Endometrium (tissue), 2 donors: ENCODE measurements around the gene CAP1.
A peak's percentile ranks its signal among the peaks of the same experiment; 100 is the strongest.
"Not testable (repeated sequence)": the region's sequence is repeated elsewhere in the genome, so short reads cannot be mapped to it uniquely, and the experiment has no call there.

Experiments
- FAIRE-seq: peaks from 2 replicates; lab custom pipeline; 2012; peaks lifted over from hg19 to GRCh38; lab: Jason Lieb, UNC
- donor health status: control.
- donor health status: control.

The CAP1 gene

GRCh38 chr1:40040511-40041465, at the start of gene CAP1:
CAP1 (plus strand) TSS chr1:40040729; CDS start chr1:40059347, 18,618 bp downstream.
- peak; percentile 97 for FAIRE-seq

- no peak for FAIRE-seq
Measured at GRCh38 chr1:39992234-39992633, 48.3 kb upstream of the CAP1 start.

DNA sequence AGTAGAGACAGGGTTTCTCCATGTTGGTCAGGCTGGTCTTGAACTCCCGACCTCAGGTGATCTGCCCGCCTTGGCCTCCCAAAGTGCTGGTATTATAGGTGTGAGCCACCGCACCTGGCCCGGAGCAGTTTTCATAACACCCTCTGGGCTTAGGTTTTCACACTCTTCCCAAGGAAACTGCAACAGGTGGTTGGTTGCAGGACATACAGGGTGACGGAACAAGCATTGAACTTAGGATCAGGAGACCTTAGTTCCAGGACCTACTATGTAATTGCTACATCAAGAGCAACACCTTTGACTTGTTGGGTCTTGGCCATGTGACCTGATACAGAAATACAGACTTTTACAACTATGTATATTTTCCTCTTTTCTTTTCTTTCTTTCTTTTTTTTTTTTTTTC, 47.6 kb upstream of the CAP1 start:
- no peak for FAIRE-seq

DNA sequence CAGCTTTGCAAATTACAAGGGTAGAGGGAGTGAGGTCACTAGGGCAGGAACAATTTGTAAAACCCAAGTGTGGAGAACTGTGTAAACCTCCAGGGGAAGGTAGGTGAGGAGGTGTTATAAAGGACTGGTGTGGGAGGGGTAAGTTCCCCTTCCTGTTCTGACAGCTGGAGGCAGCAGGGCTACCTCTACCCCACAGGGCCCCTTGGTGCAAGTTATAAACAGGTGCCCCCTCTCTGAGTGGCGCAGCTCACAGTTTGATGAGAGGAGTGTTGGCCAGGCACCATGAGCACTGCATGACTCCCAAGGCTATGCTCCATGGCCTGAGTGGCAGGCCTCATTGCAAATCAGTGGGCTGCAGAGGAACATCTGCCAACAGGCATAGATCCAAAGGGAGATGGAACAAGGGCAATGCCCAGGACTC, 44.5 kb upstream of the CAP1 start:
- FAIRE-seq, result no peak

- FAIRE-seq, result no peak
Measured at GRCh38 chr1:39996396-39997004, 44.0 kb upstream of the CAP1 start.

GRCh38 chr1:40001456-40001855, 39.1 kb upstream of the CAP1 start:
- FAIRE-seq, result no peak

DNA sequence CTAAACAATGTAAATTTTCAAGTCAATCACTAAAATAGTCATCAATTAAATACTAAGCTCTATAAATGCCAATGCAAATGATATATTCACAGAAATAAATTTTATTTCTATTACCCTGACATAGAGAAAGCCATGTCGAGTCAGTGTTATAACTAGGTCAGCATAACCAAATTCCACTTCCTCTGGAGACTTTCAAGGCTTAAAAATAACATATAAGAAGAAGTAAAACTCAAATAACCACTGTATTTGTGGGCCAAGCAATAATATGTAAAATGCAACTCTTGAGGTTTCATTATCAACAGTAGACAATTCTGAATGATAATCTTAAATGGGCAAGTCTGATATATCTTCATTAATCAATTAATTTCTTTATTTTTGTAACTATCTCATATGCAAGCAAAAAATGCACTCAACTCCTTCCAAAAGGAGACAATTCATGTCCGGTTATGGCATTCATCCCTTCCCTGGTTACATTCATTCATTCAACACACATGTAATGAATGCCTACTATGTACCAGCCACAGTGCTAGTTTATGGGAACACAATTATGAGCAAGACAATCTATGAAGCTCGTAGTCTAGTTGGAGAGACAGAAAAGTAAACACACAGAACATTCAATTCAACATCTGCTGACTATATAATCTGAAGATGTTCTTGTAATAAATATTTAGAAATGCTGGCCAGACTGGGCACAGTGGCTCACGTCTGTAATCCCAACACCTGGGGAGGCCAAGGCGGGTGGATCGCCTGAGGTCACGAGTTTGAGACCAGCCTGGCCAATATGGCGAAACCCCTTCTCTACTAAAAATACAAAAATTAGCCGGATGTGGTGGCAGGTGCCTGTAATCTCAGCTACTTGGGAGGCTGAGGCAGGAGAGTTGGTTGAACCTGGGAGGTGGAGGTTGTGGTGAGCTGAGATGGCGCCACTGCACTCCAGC, 37.1 kb upstream of the CAP1 start:
- no peak for FAIRE-seq

GRCh38 chr1:40004857-40005256, 35.7 kb upstream of the CAP1 start:
- FAIRE-seq, result no peak

- FAIRE-seq, result not testable (repeated sequence)
Measured at GRCh38 chr1:40007481-40008034, 33.0 kb upstream of the CAP1 start.

DNA sequence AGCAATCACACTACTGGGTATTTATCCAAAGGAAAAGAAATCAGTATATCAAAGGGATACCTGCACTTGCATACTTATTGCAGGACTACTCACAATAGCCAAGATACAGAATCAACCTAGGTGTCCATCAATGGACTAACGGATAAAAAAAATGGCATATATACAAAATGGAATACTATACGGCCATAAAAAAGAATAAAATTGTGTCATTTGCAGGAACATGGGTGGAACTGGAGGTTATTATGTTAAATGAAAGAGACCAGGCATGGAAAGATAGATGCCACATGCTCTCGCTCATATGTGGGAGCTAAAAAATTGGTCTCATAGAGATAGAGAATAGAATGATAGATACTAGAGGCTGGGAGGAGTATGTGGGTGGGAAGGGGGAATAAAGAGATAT, 29.3 kb upstream of the CAP1 start:
- no peak for FAIRE-seq

DNA sequence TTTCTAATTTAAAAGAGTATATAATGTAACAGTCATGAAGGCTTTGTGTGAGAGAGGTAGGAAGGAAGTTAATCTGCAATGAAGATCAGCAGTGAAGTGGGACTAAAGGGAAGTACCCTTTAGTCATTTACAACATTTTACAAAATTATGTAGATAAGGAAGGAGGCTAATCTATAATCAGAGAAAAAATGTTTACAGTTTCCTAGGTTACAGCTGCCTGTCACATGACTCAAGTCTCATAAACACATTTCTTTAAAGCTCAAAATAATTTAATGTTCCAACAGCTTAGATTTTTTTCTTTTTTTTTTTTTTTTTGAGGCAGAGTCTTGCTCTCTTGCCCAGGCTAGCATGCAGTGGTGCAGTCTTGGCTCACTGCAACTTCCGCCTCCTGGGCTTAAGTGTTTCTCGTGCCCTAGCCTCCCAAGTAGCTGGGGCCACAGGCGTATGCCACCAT, 26.2 kb upstream of the CAP1 start:
- FAIRE-seq, result no peak

DNA sequence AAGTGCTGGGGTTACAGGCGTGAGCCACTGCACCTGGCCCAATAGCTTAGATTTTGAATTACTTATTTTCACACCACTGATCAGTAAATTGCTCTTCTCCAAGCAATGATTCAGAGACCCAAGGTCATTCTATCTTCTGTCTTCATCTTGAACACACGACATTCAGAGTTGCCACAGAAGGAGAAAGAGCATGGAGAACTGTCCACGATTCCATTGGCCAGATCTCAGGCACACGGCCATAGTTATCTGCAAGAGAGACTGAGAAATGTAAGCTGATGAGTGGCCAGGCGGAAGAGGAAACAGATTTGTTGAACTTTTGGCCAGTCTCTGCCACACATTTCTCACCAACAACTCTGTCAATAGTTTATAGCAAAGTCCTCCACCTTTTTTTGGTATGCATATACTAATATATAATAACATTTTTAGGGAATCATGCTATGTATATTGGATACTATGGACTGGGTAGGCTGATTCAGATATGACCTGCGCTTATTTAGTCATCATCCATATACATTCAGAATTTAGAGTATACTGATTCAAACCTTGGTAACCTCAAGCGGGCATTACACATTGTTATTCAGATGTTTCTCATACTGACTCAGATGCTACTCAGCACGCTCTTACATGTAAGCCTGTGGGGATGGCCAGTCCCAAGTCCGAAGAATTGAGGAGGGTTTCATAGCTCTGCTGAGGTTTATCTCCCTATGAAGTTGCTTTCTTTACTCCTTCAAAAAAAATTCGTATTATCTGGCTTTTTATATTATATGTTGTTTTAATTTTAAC, 25.5 kb upstream of the CAP1 start:
- FAIRE-seq, result no peak

DNA sequence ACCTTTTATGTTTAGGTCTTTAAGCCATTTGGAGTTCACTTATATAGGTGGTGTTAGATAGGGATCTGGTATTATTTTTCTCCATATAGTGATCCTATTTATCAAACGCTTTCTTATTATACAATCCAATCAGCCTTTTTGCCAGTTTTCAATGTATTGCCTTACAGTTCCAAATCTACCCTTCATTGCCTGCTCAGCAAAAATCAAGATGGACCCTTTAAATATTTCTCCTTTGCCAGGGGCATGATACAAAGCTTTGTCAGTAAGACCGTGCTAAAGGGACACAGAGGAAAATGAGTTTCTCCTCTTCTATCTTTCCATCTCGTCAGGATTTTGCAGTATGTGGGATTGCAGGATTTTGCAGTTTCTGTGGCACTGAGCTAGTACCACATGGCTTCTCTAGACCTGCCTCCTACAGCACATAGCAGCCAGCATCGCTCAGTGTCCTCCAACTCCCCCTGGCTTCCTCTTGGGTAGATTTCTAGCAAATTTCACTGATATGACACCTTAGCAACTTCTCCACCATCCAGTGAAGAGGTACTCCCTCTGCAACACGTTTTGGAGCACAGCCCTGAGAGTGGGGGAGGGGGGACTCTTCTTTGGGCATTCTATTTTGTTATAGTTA, 22.5 kb upstream of the CAP1 start:
- no peak for FAIRE-seq

DNA sequence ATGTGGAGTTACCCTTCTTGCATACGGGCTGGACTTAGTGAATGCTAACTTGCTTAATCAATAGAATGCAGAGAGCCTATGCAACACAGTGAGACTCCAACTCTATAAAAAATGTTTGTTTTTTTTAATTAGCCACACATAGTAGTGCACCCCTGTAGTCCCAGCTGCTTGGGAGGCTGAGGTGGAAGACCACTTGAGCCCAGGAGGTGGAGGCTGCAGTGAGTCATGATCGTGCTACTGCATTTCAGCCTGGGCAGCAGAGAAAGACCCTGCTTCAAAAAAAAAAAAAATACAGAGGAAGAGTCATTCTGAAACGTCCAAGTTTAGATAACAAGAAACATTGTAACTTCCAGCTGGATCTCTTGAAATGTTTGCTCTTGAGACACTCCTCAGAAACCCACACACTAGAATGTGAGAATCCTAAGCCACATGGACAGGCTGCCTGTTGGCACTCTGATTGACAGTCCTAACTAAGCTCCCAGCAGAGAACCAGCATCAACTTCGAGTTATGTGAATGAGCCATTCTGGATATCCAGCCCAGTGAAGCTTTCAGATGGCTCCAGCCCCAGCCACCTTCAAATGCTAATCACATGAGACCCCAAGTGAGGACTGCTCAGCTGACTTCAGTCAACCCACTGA, 20.0 kb upstream of the CAP1 start:
- no peak for FAIRE-seq

DNA sequence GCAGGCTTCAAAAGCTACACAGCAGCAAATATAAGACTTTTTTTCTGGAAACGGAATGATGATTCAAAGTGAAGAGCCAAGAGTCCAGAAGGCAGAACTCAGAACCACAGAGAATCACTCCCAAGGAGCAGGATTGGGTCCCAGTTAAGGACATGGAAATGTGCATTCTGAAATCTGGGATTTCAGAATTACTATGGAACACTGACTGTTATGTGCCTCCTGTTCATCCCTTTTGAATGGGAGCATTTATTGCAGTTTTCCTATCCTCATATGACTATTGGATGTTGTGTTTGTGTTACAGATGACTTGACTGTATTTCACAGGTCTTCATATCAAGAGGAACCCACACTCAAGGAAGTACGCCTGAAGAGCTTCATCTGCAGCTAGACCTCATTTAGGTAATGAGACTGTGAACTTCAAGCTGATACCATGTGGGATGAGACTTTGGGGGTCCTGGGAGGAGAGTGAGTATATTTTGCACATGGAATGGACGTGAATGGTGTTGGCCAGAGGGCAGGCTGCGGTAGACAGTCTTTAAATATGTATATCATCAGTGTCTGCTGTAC, 17.1 kb upstream of the CAP1 start:
- no peak for FAIRE-seq

DNA sequence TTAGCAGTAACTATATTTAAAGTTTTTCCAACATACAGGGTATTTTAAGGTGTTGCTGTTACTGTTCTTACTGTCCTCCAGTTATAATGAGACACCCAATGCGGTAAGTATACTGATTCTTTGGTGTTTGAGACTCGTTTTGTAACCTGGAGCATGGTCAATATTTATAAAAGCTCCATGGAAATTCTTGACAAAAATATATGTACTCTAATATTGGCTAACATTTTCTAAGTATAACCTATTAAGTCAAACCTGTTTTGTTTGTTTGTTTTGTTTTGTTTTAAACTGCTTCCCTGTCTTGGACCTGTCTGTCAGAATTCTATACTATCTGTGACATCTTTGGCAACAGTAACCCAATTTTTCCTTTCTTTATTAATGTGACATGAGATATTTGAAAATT, 15.9 kb upstream of the CAP1 start:
- FAIRE-seq, result no peak

- FAIRE-seq, result no peak
Measured at GRCh38 chr1:40027647-40028046, 12.9 kb upstream of the CAP1 start.

- no peak for FAIRE-seq
Measured at GRCh38 chr1:40029608-40030007, 10.9 kb upstream of the CAP1 start.

GRCh38 chr1:40030528-40031135, 9.9 kb upstream of the CAP1 start:
- FAIRE-seq, result no peak
